GM23338 (cell line): Measurements from ENCODE around the gene SLC2A9.

ENCODE experiments used
- CREB1 ChIP-seq: fragments of 250-450 bp; sonication (Bioruptor Pico); IDR thresholded peaks from 2 replicates; pipeline ENCODE4 v1.5.0; 2020; ENCODE audit warnings: low read depth, mild to moderate bottlenecking, moderate library complexity
- CTCF ChIP-seq, 2 experiments: fragments of 200-600 bp in 1 of 2; sonication (generic) in 1 of 2; conservative IDR thresholded peaks; 2 replicates each; pipeline versions ENCODE4 v1.5.1 to v1.6.1; 2016 to 2017; ENCODE audit warnings: antibody characterized with exemption in 2 of 2, low read depth in 2 of 2, mild to moderate bottlenecking in 2 of 2, moderate library complexity in 1 of 2
- EZH2 ChIP-seq: fragments of 200-600 bp; sonication (generic); IDR thresholded peaks from one replicate; pipeline ENCODE4 v1.8.0; 2017; ENCODE audit warnings: antibody characterized with exemption, mild to moderate bottlenecking, low read depth; ENCODE audit not compliant: unreplicated experiment
- EZH2phosphoT487 ChIP-seq: fragments of 200-600 bp; sonication (generic); IDR thresholded peaks from one replicate; pipeline ENCODE4 v1.8.1; 2018; ENCODE audit warnings: antibody characterized with exemption; ENCODE audit not compliant: unreplicated experiment
- JUNB ChIP-seq: IDR thresholded peaks from one replicate; pipeline ENCODE4 v1.6.1; 2016; ENCODE audit warnings: antibody characterized with exemption; ENCODE audit not compliant: unreplicated experiment
- REST ChIP-seq: IDR thresholded peaks from one replicate; pipeline ENCODE4 v1.6.1; 2018; ENCODE audit warnings: antibody characterized with exemption; ENCODE audit not compliant: unreplicated experiment
- ZNF331 ChIP-seq: fragments of 250-450 bp; sonication (Bioruptor Pico); IDR thresholded peaks from 2 replicates; pipeline ENCODE4 v1.5.0; 2020; ENCODE audit warnings: low read depth, mild to moderate bottlenecking, moderate library complexity

GRCh38 chr4:10020871-10021652, at the start of gene SLC2A9:
- no peak for TF ChIP-seq EZH2
- TF ChIP-seq CTCF (conservative IDR thresholded peaks at IDR 0.05; ENCODE audit: low read depth in 2 of 2) = no peak
- TF ChIP-seq CREB1 (CRISPR knock-in tag) = no peak
- TF ChIP-seq ZNF331 (CRISPR knock-in tag) = no peak
- TF ChIP-seq REST = no peak
- TF ChIP-seq EZH2phosphoT487 = no peak
- no peak for TF ChIP-seq JUNB
